ENCODE measurements around the gene PIEZO2.

The PIEZO2 gene

GRCh38 chr18:10965119-10965518 is 184.2 kb downstream of the PIEZO2 start:
- TF ChIP-seq CTCF (IDR thresholded peaks at IDR 0.05) (no peak), ZFX (IDR thresholded peaks at IDR 0.05; ENCODE audit: borderline replicate concordance) (no peak)
- no peak overlapping the region for H3K27ac ChIP-seq

- TF ChIP-seq ZFX (IDR thresholded peaks at IDR 0.05; ENCODE audit: borderline replicate concordance): no peak
Observed at GRCh38 chr18:10953672-10954071, 195.7 kb downstream of the PIEZO2 start.

GRCh38 chr18:10951631-10952544 is 197.5 kb downstream of the PIEZO2 start:
- TF ChIP-seq ZFX (IDR thresholded peaks at IDR 0.05; ENCODE audit: borderline replicate concordance) (no peak), CTCF (IDR thresholded peaks at IDR 0.05) (no peak)

More at GRCh38 chr18:10953672-10954071, 195.7 kb downstream of the PIEZO2 start:
- no peak overlapping the region for H3K27ac ChIP-seq

GRCh38 chr18:10950876-10951630 is 198.3 kb downstream of the PIEZO2 start:
- TF ChIP-seq CTCF (IDR thresholded peaks at IDR 0.05) (no peak), ZFX (IDR thresholded peaks at IDR 0.05; ENCODE audit: borderline replicate concordance) (no peak)
- H3K27ac ChIP-seq: no peak overlapping the region

More at GRCh38 chr18:10951631-10952544, 197.5 kb downstream of the PIEZO2 start:
- H3K27ac ChIP-seq: no peak overlapping the region

- no peak overlapping the region for H3K27ac ChIP-seq
- no peak for TF ChIP-seq ZFX (IDR thresholded peaks at IDR 0.05; ENCODE audit: borderline replicate concordance)
- no peak for TF ChIP-seq CTCF (IDR thresholded peaks at IDR 0.05)
Observed at GRCh38 chr18:10950080-10950875, 199.1 kb downstream of the PIEZO2 start.

GRCh38 chr18:10949655-10950054 is 199.7 kb downstream of the PIEZO2 start:
- TF ChIP-seq CTCF (IDR thresholded peaks at IDR 0.05): no peak
- TF ChIP-seq ZFX (IDR thresholded peaks at IDR 0.05; ENCODE audit: borderline replicate concordance): no peak
- H3K27ac ChIP-seq: no peak overlapping the region

- TF ChIP-seq ZFX (IDR thresholded peaks at IDR 0.05; ENCODE audit: borderline replicate concordance) (no peak), CTCF (IDR thresholded peaks at IDR 0.05) (no peak)
- H3K27ac ChIP-seq: no peak overlapping the region
Observed at GRCh38 chr18:10948421-10948820, 200.9 kb downstream of the PIEZO2 start.
